Embryonic facial prominence (tissue), 1 donor: ENCODE data around the gene OLFML2B.
A peak's percentile ranks its signal among the peaks of the same experiment; 100 is the strongest.

Experiments used
- DNase-seq: peaks from one replicate; pipeline ENCODE4 v3.0.0-alpha.2; 2016; ENCODE audit errors: extremely low spot score

OLFML2B gene

GRCh38 chr1:161978011-161978790 lies 45.5 kb downstream of the OLFML2B start:
- DNase-seq, result no peak

GRCh38 chr1:161973924-161974845 lies 49.5 kb downstream of the OLFML2B start:
- no peak for DNase-seq

- DNase-seq, result no peak
Measured at GRCh38 chr1:161972828-161973227, 50.8 kb downstream of the OLFML2B start.

DNA sequence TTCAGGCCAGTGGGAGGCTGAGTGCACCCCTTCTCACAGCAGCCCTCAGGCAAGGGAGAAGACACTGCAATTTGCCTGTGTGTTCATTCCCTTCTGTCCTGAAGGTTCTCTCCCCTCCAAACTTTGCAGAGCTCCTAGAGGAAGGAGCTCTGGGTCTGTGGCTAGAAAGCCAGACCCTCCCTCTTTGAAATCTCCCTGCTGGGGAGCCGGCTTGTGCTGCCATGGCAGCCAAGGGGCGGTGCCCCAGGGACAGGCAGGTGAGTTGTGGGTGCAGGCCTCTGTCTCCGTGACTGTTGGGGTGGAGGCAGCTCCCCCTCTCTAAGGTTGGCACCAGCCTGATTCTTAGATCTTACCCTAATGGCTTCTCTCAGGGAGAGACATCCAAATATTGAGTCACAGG lies 53.0 kb downstream of the OLFML2B start:
- DNase-seq, result no peak

GRCh38 chr1:161970036-161970435 lies 53.6 kb downstream of the OLFML2B start:
- no peak for DNase-seq

DNA sequence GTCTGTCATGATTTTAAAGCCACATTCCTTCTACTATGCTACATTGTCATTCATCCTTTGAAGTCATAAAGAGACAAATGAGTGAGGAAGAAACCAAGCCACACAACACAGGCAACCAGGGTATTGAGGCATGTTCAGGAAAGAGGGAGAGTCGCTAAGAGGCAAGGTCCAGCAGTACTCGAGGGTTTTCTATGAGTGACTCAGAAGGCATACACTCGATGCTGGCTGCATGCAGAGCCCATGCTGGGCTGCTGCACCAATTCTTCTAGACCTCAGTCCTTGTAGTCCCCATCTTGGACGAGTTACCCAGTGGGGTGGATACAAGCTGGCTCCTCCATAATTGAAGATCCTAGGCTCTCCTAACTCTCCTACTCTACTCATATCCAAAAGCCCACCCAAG lies 57.6 kb downstream of the OLFML2B start:
- DNase-seq, result no peak

DNA sequence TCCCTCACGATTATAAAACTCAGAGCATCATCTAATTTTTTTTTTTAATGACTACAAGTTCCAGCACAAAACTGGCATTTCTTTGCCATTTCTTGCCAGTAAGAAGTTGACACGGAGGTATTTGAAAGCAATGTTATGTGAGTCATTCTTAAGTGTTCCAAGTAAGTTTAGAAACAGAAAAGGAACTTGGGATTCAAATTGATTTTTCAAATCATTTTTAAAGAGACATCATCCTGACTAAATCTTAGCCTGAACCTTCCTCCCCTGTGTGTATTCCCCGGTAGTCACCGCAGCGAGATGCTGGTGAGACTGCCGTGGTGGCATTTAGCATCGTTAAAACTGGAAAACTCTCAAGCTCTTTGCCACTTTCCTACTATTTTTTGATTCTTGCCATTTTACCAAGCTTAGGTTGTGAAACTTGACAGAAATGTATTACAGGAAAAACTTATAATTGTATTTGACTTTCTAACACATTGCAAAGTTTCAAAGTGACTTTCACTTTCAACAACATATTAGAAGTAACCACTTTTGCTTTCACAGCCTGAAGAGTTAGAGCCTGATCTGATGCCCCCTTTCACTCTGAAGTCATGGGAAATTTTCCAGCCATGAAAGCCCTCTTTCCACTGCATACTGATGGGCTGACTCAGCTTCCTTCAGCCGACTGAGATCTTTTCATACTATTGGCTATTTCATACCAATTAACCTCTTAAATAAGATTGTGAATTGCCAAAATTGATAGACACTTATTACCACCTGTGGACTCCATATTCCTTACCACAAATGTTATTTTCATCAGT lies 61.4 kb downstream of the OLFML2B start:
- no peak for DNase-seq

GRCh38 chr1:161958425-161958824 lies 65.2 kb downstream of the OLFML2B start:
- DNase-seq, result no peak

GRCh38 chr1:161956930-161957329 lies 66.7 kb downstream of the OLFML2B start:
- no peak for DNase-seq

DNA sequence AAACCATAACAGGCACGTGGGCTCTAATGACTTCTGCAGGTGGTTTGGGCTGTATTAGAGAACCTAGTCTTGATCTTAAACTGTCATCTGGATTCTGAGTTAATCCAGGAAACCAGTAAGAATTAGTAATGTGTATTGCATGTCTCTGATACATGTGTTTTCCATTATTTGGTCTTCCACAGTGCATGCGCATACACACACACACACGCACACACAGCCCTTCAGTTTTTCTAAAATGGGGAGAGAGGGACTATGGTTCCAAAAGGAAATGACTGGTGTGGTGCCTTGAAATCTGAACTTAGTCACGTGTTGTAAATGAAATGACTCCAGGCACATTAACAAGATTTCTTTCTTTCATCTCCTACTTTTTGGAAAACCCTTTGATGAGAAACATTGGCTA lies 67.6 kb downstream of the OLFML2B start:
- DNase-seq, result peak; percentile 75

DNA sequence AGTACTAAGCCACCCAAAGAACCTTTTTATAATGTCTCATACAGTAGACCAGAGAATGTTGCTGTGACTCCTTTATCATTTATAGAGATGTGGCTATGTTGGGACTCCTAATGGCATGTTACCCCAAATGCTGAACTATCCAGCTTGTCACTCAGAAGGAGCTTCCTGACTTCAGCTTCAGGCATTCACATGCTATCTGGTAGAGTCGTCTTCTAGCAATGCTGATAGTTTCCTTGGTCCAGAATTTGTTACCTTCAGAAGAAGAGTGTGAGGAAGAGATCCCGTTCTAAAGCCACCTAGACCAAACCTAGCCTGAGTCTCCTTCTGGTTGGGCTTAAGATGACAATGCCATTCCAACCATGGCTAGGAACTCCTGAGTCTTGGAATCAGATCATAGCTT lies 68.1 kb downstream of the OLFML2B start:
- DNase-seq, result no peak

- no peak for DNase-seq
Measured at GRCh38 chr1:161954466-161954865, 69.2 kb downstream of the OLFML2B start.

DNA sequence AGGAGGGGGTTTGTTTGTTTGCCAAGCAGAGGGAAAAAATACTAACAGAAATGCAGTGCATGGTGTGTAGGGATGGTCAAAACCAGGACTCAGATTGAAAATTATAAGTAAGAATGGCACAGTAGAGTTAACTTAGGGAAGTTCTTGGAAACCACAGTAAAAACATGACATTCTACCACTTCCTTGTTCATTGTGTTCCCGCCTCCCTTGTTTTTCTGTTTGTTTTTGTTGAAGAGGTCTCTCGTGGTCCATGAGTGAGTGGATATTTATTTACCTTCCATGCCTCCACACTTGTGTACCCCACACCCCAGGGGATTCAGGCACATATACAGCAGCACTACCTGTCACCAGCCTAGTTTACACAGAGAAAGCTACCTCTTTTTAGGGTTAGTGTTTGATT lies 69.6 kb downstream of the OLFML2B start:
- DNase-seq, result no peak

GRCh38 chr1:161953256-161953920 lies 70.3 kb downstream of the OLFML2B start:
- no peak for DNase-seq

- DNase-seq, result no peak
Measured at GRCh38 chr1:161952607-161953172, 71.0 kb downstream of the OLFML2B start.

- DNase-seq, result no peak
Measured at GRCh38 chr1:161951646-161952045, 72.0 kb downstream of the OLFML2B start.

GRCh38 chr1:161950377-161950776 lies 73.3 kb downstream of the OLFML2B start:
- DNase-seq, result no peak

DNA sequence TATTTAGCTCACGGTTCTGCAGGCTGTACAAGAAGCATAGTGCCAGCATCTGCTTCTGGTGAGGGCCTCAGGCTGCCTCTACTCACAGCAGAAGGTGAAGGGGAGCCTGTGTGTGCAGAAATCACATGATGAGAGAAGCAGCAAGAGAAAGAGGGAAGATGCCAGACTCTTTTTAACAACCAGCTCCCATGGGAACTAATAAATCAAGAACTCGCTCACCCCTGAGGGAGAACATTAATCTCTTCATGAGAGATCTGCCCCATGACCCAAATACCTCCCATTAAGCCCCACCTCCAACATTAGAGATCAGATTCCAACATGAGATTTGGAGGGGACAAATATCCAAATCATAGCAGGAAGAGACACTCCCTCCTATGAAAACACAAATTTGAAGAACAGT lies 74.1 kb downstream of the OLFML2B start:
- no peak for DNase-seq

DNA sequence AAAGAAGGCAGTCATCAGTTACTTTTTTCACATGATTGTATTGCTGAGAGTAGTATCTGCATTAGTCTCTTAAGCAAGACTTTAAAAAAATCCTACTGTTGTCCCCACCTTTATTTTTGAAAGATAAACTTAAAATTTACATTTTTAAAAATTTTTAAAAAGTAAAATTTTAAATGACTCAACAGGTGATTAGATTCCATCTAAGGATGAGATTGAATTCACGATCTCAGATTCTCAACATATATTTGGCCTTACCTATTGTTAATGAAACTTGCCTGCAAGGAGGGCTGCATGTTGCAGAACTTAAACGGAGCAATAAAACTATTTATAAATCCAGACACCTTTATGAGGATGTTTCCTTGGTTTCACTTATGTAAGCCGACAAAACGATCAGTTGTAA lies 75.2 kb downstream of the OLFML2B start:
- no peak for DNase-seq

DNA sequence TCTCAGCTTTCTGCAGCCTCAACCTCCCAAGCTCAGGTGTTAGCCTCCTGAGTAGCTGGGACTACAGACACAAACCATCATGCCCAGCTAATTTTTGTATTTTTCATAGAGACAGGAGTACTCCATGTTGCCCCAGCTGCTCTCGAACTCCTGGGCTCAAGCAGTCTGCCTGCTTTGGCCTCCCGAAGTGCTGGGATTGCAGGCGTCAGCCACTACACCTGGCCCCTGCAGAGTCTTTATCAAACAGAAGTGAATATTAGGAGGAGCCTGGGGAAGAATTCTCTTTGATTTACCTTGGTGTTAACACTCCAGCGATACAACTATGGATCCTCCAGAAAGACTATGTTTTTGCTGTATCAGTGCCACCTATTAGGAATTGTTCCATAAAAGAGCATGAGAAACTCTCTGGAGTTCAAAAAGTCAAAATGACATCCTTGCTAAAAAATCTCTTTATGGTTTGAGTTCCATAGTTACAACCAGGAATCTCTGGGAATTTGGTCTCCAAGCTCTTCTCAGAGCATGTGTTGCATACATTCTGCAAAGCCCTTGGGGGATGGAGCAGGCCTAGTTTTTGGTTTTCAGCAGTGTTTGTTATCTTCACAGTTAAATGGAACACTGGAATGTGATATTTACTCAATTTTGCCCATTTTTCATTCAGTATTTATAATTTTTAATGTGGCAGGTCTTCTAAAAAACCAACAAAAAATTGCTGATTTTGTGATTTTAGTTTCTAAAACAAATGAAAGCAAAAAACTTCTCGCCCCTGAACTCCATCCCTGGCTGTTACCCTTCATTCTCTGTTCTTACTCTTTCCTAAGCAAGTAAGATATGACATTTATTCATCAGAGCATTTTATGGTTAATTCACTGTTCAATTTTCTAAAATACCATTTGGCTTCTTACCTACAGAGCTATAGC lies 77.3 kb downstream of the OLFML2B start:
- DNase-seq, result no peak
